Measurements from ENCODE around the gene NIM1K. TPM values are rescaled to one million over a fixed set of nuclear protein-coding genes. Genes with fewer than 3 reads are reported as not detected.

NIM1K gene
- total RNA-seq, 1 experiment from 2014 or later, result 0.59 TPM

DNA sequence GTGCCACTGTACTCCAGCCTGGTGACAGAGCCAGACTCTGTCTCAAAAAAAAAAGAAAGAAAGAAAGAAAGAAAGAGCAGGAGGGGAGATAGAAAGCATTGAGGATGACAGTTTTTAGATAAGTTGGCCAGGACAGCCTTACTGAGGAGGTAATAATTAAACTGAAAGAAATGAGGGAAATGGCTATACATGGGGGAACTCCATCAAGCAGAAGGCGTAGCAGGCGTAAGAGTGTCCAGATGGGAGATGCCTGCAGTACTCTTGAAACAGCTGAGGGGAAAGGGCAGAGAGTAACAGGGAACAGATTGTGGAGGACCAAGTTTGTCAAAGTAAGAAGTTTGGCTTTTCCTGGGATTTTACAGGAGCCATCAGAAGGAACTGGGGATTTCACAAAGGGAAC lies 63.7 kb downstream of the NIM1K start:
- no peak overlapping the region for H3K4me3 ChIP-seq (ENCODE audit: low read depth in 2 of 2, low read length in 2 of 2)
- intact Hi-C loops (cut with micrococcal nuclease; ENCODE audit: unreplicated experiment) (no loop called here), in situ Hi-C loops (cut with HindIII; ENCODE audit: low pct_unique_long_range_greater_than_20kb, low sequenced_read_pairs) (no loop called here)
- H3K36me3 ChIP-seq (ENCODE audit: control insufficient read depth, insufficient read depth, low read length), result no peaks in the 10 kb centered on the region
- H3K9me3 ChIP-seq (ENCODE audit: control insufficient read depth, insufficient read depth, low read depth, low read length), result no peaks in the 10 kb centered on the region
- H3K27ac ChIP-seq (ENCODE audit: low read length), result no peak overlapping the region
- DNase-seq (ENCODE audit: low read depth, low spot score) (no peak), ATAC-seq (no peak)
- TF ChIP-seq SIN3A (IDR thresholded peaks at IDR 0.05; ENCODE audit: borderline replicate concordance, insufficient read depth, low read depth, low read length), result no peak
- TF ChIP-seq, protein P1, sequence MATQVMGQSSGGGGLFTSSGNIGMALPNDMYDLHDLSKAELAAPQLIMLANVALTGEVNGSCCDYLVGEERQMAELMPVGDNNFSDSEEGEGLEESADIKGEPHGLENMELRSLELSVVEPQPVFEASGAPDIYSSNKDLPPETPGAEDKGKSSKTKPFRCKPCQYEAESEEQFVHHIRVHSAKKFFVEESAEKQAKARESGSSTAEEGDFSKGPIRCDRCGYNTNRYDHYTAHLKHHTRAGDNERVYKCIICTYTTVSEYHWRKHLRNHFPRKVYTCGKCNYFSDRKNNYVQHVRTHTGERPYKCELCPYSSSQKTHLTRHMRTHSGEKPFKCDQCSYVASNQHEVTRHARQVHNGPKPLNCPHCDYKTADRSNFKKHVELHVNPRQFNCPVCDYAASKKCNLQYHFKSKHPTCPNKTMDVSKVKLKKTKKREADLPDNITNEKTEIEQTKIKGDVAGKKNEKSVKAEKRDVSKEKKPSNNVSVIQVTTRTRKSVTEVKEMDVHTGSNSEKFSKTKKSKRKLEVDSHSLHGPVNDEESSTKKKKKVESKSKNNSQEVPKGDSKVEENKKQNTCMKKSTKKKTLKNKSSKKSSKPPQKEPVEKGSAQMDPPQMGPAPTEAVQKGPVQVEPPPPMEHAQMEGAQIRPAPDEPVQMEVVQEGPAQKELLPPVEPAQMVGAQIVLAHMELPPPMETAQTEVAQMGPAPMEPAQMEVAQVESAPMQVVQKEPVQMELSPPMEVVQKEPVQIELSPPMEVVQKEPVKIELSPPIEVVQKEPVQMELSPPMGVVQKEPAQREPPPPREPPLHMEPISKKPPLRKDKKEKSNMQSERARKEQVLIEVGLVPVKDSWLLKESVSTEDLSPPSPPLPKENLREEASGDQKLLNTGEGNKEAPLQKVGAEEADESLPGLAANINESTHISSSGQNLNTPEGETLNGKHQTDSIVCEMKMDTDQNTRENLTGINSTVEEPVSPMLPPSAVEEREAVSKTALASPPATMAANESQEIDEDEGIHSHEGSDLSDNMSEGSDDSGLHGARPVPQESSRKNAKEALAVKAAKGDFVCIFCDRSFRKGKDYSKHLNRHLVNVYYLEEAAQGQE (IDR thresholded peaks at IDR 0.05; ENCODE audit: insufficient read depth in 1 of 2, low read depth in 2 of 2, low read length in 1 of 2), result no peak
- no peak for TF ChIP-seq TCF7L2 (IDR thresholded peaks at IDR 0.05; ENCODE audit: low read depth, low read length)
- no peak for TF ChIP-seq CTCF (IDR thresholded peaks at IDR 0.05)
- no peak for TF ChIP-seq POLR2AphosphoS5 (IDR thresholded peaks at IDR 0.05; ENCODE audit: low read depth, low read length)
- H3K4me1 ChIP-seq (ENCODE audit: control insufficient read depth, insufficient read depth, low read length), result no peaks in the 10 kb centered on the region
- H3K27me3 ChIP-seq (ENCODE audit: control insufficient read depth, insufficient read depth, low read length), result no peaks in the 10 kb centered on the region
- CTCF ChIA-PET, result no interaction called here
- no TSS peak for BruUV-seq (replicated peaks)
- POLR2A ChIA-PET, result no interaction called here

- ATAC-seq, result 0 out of 2 replicates have a peak, but pooled peaks have one; percentile 65
- no peak overlapping the region for H3K4me3 ChIP-seq (ENCODE audit: low read depth in 2 of 2, low read length in 2 of 2)
- CTCF ChIA-PET, result no interaction called here
- H3K27ac ChIP-seq (ENCODE audit: low read length), result no peak overlapping the region
- H3K27me3 ChIP-seq (ENCODE audit: control insufficient read depth, insufficient read depth, low read length), result no peaks in the 10 kb centered on the region
- POLR2A ChIA-PET, result interaction anchor here (0.5 kb wide), 1 partner anchor 13 kb away, joined by 6 read pairs; no protein-coding TSS in a partner anchor
- in situ Hi-C loops (cut with HindIII; ENCODE audit: low pct_unique_long_range_greater_than_20kb, low sequenced_read_pairs), result no loop called here
- no peaks in the 10 kb centered on the region for H3K4me1 ChIP-seq (ENCODE audit: control insufficient read depth, insufficient read depth, low read length)
- TF ChIP-seq POLR2AphosphoS5 (IDR thresholded peaks at IDR 0.05; ENCODE audit: low read depth, low read length) (no peak), SIN3A (IDR thresholded peaks at IDR 0.05; ENCODE audit: borderline replicate concordance, insufficient read depth, low read depth, low read length) (no peak)
- no peaks in the 10 kb centered on the region for H3K36me3 ChIP-seq (ENCODE audit: control insufficient read depth, insufficient read depth, low read length)
- no peak for DNase-seq (ENCODE audit: low read depth, low spot score)
- no peaks in the 10 kb centered on the region for H3K9me3 ChIP-seq (ENCODE audit: control insufficient read depth, insufficient read depth, low read depth, low read length)
- no TSS peak for BruUV-seq (replicated peaks)
- intact Hi-C loops (cut with micrococcal nuclease; ENCODE audit: unreplicated experiment), result no loop called here
Observed at GRCh38 chr5:43256261-43256966, 64.4 kb downstream of the NIM1K start.

DNA sequence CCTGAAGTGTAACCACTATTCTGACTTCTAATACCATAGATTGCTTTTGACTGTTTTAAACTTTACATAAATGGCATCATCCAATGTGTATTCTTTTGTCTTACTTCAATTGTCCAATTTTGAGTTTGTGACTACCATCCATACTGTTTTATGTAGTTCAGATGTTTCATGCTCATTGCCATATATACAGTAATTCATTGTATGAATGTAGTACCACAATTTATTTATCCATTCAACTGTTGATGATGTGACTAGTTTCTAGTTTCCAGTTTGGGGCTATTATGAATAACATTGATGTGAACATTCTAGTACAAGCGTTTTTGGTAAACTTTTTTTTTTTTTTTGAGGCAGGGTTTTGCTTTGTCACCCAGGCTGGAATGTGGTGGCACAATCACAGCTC lies 66.1 kb downstream of the NIM1K start:
- no peaks in the 10 kb centered on the region for H3K4me1 ChIP-seq (ENCODE audit: control insufficient read depth, insufficient read depth, low read length)
- no peaks in the 10 kb centered on the region for H3K9me3 ChIP-seq (ENCODE audit: control insufficient read depth, insufficient read depth, low read depth, low read length)
- H3K27me3 ChIP-seq (ENCODE audit: control insufficient read depth, insufficient read depth, low read length), result no peaks in the 10 kb centered on the region
- in situ Hi-C loops (cut with HindIII; ENCODE audit: low pct_unique_long_range_greater_than_20kb, low sequenced_read_pairs) (no loop called here), intact Hi-C loops (cut with micrococcal nuclease; ENCODE audit: unreplicated experiment) (no loop called here)
- no peak for TF ChIP-seq POLR2AphosphoS5 (IDR thresholded peaks at IDR 0.05; ENCODE audit: low read depth, low read length)
- TF ChIP-seq TCF7L2 (IDR thresholded peaks at IDR 0.05; ENCODE audit: low read depth, low read length), result no peak
- TF ChIP-seq, protein P1 (IDR thresholded peaks at IDR 0.05; ENCODE audit: insufficient read depth in 1 of 2, low read depth in 2 of 2, low read length in 1 of 2), result no peak
- TF ChIP-seq CTCF (IDR thresholded peaks at IDR 0.05), result no peak
- no peak for TF ChIP-seq SIN3A (IDR thresholded peaks at IDR 0.05; ENCODE audit: borderline replicate concordance, insufficient read depth, low read depth, low read length)
- ChIA-PET CTCF (no interaction called here), POLR2A (interaction anchor here (0.7 kb wide), 2 partner anchors 130 to 142 kb away, joined by 4 to 7 read pairs; no protein-coding TSS in a partner anchor)
- H3K36me3 ChIP-seq (ENCODE audit: control insufficient read depth, insufficient read depth, low read length), result no peaks in the 10 kb centered on the region
- no peak for DNase-seq (ENCODE audit: low read depth, low spot score)
- BruUV-seq (replicated peaks), result no TSS peak
- no peak for ATAC-seq
- H3K4me3 ChIP-seq (ENCODE audit: low read depth in 2 of 2, low read length in 2 of 2), result no peak overlapping the region
- no peak overlapping the region for H3K27ac ChIP-seq (ENCODE audit: low read length)

All from Panc1 (cell line).